ENCODE measurements around the gene MFNG.

MFNG gene

DNA sequence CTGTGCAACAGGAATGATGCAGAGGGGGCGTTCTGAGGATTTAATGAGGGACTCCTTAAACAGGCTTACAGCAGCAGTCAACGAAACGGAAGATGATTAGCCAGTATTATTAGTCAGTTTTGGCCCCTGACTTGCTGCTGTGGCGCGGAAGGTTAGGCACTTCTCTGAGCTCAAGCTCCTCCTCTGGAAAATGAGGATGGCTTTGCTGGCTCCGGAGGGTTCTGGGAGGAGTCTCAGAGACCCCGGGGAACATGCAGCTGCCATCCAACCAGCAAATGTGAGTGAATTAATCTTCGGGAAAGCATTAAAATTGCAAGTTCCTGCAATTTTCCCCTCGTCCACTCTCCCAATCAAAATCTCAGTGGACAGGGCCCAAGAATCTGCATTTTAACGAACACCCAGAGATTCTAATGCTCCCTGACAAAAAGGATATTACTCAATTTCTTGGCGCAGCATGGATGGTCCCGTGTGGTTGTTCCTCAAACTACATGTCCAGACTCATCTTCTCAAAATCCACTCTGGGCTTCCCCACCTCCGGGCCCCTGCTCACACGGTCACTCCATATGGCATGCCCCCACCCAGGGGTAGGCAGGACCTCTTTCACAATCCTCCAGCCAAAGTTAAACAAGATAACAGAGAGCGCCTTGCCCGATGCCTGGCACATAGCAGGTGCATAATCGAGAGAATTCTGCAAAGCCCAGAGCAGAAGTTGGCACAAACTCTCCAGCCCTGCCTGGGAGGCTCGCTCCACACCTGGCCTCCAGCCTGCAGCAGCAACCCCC, 65.3 kb downstream of the MFNG start:
- no peak for DNase-seq

DNA sequence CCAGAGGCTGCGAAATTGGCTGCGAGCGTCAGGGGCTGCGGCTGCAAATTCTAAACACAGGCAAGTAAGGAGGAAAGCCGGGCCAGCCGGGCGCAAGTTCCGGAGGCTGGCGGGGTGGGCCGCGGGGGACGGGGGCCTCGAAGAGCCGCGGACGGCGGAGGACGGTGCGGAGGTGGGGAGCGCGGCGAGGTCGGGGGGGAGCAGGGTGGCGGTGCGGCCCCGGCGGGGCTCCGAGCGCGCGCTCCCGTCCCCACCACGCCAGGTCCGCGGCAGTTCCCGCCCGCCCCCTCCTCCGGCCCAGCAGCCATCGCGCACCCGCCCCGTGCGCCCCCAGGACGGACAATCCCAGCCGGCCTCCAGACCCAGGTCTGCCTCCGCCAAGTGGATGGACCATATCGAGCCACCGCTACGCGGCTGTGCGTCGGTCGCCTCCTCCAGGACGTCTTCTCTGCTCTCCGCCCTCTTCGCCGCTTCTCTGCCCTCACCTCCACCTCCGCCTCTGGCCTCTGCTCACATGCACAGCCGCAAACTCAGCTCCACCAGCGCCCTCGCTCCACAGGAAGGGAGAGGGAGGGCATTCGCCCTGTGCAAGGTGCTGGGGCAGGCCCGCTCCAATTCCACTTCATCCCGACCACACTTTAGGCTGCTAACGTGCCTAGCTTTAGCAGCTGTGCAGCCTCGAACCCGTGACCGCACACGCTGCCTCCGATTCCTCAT, 66.1 kb downstream of the MFNG start:
- DNase-seq: peak; percentile 36

DNA sequence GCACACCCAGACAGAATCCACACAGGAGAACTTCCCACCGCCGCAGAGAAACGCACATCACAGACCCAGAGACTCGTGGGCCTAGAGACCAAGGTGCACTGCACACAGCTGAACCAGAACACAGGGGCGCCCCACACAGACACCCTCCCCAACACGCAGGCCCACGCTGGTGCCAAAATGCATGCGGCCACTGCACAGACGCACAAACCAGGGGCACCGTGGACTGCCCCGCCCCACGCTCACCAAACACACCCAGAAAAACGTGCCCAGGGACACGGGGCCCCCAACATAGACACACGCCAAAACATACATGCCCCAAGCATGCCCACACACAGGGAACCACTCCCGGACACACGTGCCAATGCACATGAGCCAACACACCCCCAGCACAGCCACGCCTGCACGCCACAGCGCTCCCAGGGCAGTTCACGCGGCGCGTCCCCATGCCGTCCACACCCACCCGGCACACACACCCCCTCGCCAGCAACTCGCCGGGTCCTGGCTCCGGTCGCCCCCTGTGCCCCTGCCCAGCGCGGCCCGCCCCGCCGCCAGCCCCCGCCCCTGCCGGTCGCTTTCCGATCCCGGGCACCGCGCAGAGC, 66.7 kb downstream of the MFNG start:
- no peak for DNase-seq

All from activated gamma-delta T cell treated with Interleukin-2 at 50 U/mL for 16 hours (primary cell).